GM18861 (cell line): ENCODE data around the gene GIGYF1.

Experiments
- ATAC-seq: cut with Tn5 transposase; IDR thresholded peaks from one replicate; pipeline ENCODE4 v1.9.1; 2021; ENCODE audit not compliant: unreplicated experiment

GIGYF1 gene

GRCh38 chr7:100632951-100633717 lies 60.9 kb downstream of the GIGYF1 start:
- no peak for ATAC-seq

- ATAC-seq, result no peak
Measured at GRCh38 chr7:100630066-100630465, 64.0 kb downstream of the GIGYF1 start.
